ENCODE measurements around the gene CYFIP1.
A peak's percentile ranks its signal among the peaks of the same experiment; 100 is the strongest.

Gene CYFIP1

GRCh38 chr15:22967084-22967770 is 12.9 kb downstream of the CYFIP1 start:
- no peak for DNase-seq

GRCh38 chr15:22966321-22967083 is 13.7 kb downstream of the CYFIP1 start:
- no peak for DNase-seq

- no peak for DNase-seq
Measured at GRCh38 chr15:22963641-22964040, 16.5 kb downstream of the CYFIP1 start.

GRCh38 chr15:22962611-22963010 is 17.6 kb downstream of the CYFIP1 start:
- no peak for DNase-seq

GRCh38 chr15:22961762-22962161 is 18.4 kb downstream of the CYFIP1 start:
- DNase-seq = no peak

- DNase-seq = no peak
Measured at GRCh38 chr15:22960556-22960955, 19.6 kb downstream of the CYFIP1 start.

GRCh38 chr15:22960126-22960525 is 20.0 kb downstream of the CYFIP1 start:
- no peak for DNase-seq

GRCh38 chr15:22959321-22960101 is 20.7 kb downstream of the CYFIP1 start:
- DNase-seq = no peak

- no peak for DNase-seq
Measured at GRCh38 chr15:22958487-22959280, 21.5 kb downstream of the CYFIP1 start.

- no peak for DNase-seq
Measured at GRCh38 chr15:22956978-22957260, 23.2 kb downstream of the CYFIP1 start.

GRCh38 chr15:22956257-22956977 is 23.8 kb downstream of the CYFIP1 start:
- peak in 1 of 2 donors; percentile 37 for DNase-seq

GRCh38 chr15:22955544-22956119 is 24.5 kb downstream of the CYFIP1 start:
- no peak for DNase-seq

- DNase-seq = no peak
Measured at GRCh38 chr15:22954798-22955543, 25.2 kb downstream of the CYFIP1 start.

- no peak for DNase-seq
Measured at GRCh38 chr15:22954326-22954725, 25.8 kb downstream of the CYFIP1 start.

GRCh38 chr15:22952796-22953579 is 27.2 kb downstream of the CYFIP1 start:
- no peak for DNase-seq

GRCh38 chr15:22951381-22952280 is 28.5 kb downstream of the CYFIP1 start:
- no peak for DNase-seq

- DNase-seq = no peak
Measured at GRCh38 chr15:22951031-22951380, 29.2 kb downstream of the CYFIP1 start.

- peak in 1 of 2 donors; percentile 13 for DNase-seq
Measured at GRCh38 chr15:22950256-22950990, 29.7 kb downstream of the CYFIP1 start.
